GM19193 (cell line): ENCODE measurements around the gene SLC25A29.

Source experiments
- POLR2A ChIP-seq: IDR thresholded peaks from 4 replicates; pipeline ENCODE4 v1.6.1; 2011; ENCODE audit not compliant: insufficient read depth, insufficient read length; ENCODE audit errors: extremely low read depth

SLC25A29 gene

DNA sequence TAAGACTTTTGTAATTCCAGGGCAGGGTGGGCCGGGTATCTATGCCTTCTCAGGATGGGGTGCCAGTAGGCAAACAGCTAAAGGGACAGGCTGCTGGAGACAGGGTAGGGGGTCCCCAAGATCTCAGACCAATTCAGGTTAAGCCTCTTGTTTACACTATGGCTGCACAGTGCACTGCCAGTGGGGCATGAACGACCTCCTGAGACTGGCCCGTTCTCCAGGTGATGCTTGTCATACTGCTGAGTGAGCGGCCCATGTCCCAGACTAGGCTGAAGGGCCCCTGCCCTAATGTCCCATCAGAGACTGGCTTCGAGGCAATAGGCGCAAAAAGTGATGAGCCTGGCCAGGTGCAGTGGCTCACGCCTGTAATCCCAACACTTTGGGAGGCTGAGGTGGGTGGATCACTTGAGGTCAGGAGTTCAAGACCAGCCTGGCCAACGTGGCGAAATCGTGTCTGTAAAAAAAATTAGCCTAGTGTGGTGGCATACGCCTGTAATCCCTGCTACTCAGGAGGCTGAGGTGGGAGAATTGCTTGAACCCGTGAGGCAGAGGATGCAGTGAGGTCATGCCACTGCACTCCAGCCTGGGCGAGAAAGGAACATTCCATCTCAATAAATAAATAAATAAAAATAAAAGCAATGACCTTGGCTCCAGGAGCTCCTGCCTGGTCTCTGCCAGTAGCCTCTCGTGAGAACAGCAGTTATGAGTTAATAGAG lies 12.6 kb downstream of the SLC25A29 start:
- no peak for TF ChIP-seq POLR2A

DNA sequence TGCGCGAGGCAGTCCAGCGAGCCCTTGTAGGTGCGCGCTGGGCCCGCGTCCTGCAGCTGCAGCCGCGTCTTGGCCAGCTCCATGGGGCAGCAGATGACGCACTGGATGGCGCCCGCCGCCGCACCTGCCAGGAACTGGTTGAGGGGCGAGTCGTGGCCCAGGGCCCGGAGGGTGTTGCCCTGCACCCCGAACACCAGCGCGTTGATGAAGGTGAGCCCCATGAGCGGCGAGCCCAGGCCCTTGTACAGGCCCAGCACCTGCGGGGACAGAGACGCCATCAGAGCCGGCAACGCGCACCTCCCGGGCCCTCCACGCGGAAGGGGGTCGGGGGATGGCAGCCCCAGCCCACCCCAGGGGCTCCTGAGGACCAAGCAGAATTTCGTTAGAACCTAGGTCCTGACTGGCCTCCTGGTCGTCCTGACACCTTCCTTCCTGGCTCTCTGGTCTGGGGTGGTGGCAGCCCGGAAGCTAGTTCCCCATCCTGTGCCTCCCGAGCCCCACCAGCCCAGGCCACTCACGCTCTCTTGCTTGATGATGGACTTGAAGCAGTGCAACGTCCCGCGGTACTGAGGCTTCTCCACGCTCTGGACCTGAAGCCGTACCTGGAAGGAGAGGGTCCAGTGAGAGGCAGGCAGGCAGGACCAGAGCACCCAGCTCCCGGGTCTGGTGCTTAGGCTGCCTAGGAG lies 13.3 kb downstream of the SLC25A29 start:
- no peak for TF ChIP-seq POLR2A

- no peak for TF ChIP-seq POLR2A
Measured at GRCh38 chr14:100292301-100292775, 13.9 kb downstream of the SLC25A29 start.

GRCh38 chr14:100291305-100292075 lies 14.8 kb downstream of the SLC25A29 start:
- no peak for TF ChIP-seq POLR2A

- no peak for TF ChIP-seq POLR2A
Measured at GRCh38 chr14:100290607-100291304, 15.5 kb downstream of the SLC25A29 start.

GRCh38 chr14:100289916-100290606 lies 16.2 kb downstream of the SLC25A29 start:
- TF ChIP-seq POLR2A: no peak

DNA sequence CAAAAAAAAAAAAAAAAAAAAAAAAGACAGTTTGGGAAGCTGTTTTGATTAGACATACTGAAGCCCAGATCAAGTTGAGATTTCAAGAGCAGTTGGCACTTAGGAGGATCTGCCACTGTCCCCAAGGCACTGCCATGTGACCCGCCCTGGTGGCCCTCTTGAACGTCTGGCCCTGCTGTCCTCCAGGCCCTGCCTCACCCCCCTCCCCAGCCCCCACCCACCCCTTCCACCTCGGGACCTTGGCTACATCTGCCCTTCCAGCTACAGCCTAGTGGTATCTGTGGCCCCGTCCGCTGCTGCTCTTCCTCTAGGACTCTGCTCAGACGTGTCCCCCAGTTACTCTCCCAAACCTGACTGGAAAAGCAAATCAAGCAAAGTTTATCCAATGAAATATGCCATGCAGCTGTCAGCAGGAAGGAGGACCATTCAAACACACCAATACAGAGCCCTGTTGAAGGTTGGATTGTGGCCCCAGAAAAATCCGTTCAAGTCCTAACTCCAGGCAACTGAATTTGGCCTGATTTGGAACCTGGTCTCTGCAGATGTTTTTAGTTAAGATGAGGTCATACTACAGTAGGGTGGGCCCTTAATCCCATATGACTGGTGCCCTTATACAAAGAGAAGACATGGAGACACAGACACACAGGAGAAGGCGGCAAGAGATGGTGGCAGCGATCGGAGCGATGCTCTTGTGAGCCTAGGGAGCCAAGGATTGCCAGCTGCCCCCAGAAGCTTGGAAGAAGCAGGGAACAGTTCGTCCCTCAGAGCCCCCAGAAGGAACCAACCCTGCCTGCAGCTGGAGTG lies 17.7 kb downstream of the SLC25A29 start:
- TF ChIP-seq POLR2A: no peak

- no peak for TF ChIP-seq POLR2A
Measured at GRCh38 chr14:100287202-100287997, 18.8 kb downstream of the SLC25A29 start.

DNA sequence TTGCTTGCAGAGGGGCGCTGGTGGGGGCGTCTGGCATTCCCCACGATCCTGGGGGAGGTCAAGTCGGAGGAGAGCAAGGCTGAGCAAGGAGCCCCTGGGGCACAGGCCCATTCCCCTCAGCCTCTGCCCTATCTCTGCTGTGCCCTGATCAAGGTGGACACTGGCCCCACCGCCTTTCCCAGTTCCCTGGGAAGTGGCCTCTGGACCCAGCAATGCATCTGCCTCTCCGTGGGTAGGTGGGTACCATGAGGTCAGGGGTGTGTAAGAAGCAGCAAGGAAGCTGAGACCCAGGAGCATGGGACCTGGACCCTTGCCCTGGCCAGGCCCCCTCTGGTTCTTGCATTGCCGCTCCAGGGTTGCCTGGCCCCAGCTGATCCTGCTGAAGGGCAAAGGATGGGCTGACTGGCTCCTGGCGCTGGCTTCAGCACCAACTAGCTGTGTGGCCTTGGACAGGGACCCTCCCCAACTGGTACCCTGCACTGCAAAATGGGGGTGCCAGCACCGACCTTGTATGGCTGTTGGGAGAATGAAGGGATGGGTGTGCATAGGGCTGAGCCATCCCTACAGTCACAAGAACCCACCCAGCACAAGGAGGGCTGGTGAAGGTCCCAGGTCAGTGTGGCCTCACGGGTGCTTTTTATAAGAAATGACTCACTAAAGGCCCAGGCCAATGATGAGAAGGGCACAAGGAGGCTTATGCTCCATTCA lies 19.6 kb downstream of the SLC25A29 start:
- no peak for TF ChIP-seq POLR2A

DNA sequence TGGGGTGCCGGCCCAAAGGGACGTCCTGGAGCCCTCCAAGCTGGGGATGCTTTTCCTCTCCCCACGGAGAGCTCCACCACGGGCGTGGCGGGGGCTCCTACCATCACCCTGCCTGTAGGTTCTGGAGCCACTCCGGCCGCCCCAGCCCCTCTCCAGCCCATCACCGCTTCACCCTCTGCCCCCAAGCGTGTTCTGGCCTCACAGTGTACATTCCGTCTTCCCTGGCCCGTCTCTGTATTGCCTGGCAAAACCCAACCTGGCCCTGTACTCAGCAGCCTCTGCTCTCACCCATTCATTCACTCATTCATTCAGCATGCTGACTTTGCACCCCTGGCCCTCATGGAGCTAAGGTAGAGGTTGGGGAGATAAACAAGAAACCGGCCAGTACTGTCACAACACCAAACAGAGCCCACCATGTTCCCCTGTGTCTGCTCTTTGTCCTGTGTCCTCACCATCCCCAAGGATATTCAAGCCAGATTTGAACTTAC lies 20.3 kb downstream of the SLC25A29 start:
- TF ChIP-seq POLR2A: no peak

DNA sequence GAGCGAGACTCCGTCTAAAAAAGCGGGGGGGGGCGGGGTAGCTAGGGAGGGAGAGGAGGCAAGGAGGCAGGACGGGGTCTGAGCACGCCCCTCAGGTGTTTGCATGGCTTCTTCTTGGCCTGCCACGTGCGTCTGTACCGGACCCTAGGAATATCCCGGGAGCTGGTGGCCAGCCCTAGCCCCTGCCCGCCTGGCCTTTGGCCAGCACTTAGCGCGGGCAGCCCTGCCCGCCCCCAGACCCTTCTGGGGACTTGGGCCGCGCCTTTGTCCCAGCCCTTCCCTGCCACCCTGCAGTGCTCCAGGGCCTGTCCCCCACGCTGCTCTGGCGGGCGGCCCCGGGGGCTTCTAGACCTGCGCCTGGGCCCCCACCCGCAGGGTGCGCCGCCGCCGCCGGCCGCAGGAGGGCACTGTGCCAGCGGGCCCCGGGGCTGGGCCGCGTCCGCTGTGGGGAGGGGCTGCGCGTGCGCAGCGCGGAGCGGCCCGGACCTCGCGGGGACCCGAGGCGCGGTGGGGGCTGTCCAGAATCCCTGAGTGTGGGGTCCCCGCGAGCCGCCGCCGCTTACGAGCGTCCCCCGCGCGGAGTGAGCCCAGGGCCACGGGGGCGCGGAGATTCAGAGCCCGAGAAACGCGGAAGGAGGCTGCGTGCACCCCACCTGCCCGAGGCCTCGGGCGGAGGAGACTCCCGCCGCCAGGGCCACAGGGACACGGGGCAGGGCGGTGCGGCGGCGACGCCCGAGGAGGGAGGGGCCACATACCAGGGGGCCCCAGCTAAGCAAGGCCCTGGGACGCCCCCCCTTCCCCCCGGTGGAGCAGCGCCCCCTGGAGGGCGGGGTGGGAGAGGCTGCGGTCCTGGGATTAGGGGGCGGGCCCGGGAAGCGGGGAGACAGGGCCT lies 21.0 kb downstream of the SLC25A29 start:
- peak; percentile 61 for TF ChIP-seq POLR2A
